Activated gamma-delta T cell treated with Interleukin-2 at 50 U/mL for 16 hours (primary cell): ENCODE measurements around the gene INO80D.
"Not testable (repeated sequence)": the region's sequence is repeated elsewhere in the genome, so short reads cannot be mapped to it uniquely, and the experiment has no call there.

ENCODE experiments used
- DNase-seq: peaks from one replicate; pipeline ENCODE4 v3.0.0-alpha.2; 2020

The INO80D gene

DNA sequence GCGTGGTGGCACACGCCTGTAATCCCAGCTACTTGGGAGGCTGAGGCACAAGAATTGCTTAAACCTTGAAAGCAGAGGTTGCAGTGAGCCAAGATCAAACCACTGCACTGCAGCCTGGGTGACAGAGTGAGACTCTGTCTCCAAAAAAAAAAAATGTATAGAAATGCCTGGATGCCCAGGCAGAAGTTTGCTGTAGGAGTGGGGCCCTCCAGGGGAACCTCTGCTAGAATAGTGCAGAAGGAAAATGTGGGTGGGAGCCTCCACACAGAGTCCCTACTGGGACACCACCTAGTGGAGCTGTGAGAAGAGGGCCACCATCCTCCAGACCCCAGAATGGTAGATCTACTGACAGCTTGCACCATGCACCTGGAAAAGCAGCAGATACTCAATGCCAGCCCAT lies 70.2 kb downstream of the INO80D start:
- not testable (repeated sequence) for DNase-seq

DNA sequence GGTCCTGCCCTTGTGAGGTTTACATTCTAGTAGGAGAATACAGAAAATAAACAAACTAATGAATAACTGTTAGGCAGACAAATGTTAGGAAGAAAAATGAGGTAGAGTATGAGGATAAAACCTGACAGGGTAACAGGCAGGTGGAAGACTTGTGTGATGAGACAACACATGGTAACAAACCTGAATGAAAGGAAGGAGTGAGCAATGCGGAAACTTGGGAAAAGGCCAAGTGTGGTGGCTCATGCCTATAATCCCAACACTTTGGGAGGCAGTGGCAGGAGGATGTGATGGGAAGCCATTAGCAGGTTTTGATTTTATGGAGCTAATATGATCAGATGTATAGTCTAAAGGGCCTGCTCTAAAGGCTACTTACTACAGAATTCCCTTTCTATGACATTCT lies 74.2 kb downstream of the INO80D start:
- DNase-seq: no peak

DNA sequence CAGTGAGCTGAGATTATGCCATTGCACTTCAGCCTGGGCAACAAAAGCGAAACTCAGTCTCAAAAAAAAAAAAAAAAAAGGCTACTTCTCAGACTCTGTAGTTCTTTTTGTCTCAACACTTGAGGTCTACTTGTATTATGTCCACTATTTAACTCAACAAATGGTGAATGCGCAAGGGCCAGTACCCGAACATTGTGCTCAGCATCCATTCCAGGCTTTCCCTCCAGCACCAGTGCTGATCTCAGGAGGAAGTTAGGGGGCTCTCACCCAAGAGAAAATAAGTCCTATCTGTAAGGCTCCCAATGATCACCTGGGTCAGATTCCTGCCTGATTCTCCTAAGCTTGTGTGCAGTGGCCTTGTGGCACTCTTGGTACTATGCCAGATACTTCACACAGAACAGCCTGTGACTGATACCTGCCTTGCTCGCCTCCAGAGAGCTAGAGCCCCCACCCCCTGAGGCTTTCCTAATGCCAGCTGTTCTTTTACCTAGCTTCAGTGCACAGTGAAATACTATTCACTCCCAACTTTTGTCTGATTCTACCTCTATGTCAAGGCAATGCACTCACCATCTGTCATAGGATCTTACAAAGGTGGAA lies 74.9 kb downstream of the INO80D start:
- no peak for DNase-seq

DNA sequence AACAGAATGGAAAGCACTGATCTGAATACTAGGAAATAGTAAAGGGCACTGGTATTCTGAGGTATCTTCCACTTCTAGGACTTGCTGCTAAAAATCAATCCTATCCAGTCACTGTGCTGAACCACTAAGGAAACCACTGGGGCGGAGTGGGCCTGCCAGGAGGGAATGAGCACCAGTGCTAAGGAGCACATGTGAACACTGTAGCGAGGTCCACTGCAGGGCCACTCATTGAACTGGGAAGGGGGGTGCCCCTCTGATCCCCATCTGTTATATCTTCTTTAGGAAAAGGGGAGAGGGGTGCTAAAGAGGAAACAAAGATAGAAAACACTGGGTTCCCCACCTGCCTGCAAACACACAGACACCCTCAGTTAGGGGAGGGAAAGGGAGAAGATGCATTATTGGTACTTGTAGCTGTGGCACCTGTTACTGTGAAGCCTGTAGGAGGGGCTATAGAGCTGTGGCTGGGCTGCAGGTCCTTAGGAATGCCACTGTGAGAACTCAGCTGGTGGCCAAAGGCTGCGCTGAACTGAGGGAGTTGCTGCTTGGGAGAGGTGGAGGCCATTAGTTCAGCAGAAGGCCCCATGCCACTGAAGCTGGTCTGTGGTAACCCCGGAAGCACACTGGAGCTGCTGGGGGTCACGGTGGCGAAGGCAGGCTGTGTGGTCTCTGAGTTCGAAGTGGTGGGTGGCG lies 81.8 kb downstream of the INO80D start:
- DNase-seq: no peak

DNA sequence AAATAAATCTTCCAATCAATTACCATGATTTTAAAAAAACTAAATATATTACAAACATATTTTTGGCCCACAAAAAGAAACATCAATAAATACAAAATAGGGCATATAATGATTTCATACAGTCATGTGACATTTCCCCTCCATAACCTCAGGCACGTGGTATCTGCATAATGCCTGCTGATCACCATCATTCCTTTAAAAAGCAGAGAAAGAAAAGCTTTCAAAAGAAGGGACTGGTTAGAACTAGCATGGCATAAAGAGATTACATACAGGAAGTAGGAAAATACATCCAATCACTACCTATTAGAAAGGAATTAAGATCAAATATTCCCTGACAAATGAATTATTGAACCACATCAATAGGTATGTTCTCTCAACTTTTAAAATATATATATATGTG lies 83.5 kb downstream of the INO80D start:
- no peak for DNase-seq

DNA sequence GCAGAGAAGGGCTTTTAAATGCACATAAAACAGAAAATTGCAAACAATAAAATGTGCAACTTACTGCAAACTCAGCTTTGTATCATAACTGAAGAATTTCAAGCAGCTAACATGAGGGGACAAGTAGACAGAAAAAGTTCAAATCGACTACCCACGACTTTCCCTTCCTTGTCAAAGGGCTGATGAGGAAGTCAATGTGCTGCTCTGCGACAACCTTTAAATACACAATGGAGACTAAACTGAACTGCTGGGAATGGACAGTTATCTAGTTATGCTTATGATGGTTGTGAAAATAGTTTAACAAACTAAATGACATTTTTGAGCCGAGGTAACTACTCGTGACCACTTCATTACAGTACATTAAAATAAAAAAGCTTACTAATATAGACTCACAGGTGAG lies 84.1 kb downstream of the INO80D start:
- DNase-seq: no peak

DNA sequence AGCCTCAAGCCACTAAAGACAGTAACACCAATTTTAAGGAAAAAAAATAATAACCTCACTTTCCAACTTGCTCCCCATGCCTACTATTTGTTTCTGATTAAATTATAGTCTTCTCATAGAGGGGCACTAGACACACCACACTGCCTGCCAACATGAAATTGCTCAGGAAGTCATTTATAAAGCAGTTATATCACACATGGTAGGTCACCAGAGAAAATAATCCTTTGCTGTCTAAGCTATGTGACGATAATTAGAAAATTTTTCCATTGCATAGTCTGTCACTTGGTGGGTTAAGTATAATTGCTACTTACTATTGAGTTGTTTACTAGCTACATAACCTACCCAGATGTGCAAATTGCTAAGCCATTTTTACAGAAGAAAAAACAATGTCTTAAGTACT lies 85.2 kb downstream of the INO80D start:
- no peak for DNase-seq

DNA sequence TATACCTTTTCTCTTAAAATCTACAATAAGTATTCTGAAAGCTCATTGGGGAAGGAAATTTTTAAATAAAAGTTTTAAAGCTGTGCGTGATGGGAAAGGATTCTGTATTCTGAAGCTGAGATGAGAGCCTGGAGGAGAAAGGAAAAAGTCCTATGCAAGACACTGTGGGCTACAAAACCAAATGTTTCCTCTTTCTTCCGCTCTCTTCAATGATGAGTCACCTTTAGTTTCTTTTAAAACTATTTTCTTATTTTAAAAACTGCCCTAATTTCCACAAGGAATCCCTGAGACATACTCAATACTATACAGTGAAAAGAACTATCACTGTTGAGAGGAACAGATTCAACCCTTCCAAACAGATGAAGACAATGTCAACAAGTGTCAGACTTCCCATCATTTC lies 87.4 kb downstream of the INO80D start:
- DNase-seq: no peak

DNA sequence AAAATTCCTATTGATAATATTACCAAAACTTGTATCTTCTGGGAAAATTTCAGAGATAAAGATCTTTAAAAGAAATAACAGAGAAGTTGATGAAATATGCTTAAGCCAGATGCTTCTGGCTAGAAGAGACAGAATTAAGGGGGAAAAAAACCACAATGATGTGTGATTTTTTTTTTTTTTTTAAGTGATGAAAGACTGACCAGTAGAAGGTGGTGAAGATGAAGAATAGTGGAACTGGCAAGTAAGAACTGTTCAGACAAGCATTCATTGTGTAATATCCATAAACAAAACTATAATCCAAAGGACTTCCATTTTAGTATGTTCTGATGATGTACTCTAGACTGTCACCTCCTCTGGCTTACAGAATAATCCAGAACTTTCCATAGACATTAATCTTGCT lies 89.8 kb downstream of the INO80D start:
- DNase-seq: no peak

DNA sequence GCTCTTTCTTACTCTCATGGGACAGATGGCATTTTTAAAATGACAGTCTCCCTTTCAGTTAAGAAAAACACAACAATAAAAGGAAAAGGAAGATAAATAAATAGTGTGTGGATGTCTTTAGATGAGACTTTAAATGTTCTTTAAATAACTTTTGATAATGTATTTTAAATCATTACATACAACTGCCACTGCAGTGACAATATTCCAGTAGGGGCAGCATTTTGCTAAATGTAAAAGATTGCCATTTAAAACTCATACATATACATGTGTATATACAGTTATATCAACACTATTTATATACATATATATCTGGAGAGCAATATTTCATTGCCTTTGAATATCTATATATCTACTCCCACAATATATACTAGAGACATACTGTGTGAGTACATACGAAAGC lies 90.7 kb downstream of the INO80D start:
- no peak for DNase-seq

DNA sequence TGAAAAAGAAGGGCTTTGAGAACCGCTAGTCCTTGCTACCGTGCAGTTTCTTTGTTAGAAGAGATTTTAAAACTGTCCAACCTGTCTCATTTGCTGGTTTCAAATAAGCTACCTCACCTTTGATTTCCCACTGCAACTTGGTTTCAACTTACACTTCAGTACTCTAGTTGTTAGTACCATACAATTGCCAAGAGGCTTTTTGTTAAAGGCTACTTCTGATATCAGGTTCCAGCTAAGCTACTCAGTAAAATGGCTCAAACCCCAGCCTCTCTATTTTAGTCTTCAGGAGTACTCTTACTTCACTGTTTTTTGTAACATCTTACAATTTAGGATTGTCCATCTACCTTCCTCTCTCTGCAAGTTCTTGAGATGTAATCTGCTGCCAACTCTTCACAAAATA lies 91.6 kb downstream of the INO80D start:
- no peak for DNase-seq

DNA sequence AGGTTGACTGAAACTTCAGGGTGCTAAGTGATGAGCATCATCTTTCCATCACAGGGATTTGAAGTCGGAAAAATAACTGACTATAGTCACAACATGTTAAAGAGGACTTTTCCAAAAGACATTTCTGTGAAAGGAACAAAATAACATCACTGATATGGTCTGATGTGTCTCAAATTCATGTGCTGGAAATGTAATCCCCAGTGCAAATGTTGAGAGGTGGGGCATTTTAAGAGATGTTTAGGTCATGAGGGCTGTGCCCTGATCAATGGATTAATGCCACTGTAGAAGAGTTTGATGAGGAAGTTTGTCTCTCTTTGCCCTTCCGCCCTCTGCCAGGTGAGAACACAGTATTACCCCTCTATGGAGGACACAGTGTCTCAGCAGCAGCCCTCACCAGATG lies 95.9 kb downstream of the INO80D start:
- no peak for DNase-seq

DNA sequence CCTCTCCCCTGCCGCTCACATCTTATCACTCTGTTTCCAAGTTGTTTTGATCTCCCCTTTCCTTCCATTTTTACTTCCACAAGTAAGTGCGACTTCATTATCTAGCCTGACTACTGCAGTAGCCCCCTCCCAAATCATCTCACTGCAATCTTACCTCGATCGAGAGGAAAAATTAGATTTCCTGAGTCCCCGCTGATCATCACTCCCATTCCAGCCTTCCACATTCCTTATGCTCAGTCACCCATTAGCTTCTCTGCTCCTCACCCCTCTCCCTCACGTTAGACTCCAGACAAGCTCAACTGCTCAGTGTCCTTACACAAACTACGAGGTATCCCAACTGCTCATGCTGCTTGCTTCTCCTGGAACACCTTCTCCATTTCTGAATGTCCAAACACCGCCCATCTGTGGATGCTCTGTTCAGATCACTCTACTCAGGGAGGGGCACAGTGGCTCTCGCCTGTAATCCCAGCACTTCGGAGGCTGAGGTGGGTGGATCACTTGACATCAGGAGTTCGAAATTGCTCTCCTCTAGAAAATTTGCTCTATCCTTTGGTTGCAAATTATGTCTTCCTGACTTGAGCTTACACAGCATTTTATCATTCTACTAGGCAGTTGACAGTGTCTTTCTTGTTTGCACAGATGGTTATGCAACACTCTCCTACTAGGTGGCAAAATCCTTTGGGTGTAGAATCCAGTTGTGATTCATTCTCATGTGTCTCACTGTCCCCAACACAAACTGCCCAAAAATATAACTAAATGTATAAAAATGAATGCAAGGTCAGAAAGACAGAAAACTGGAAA lies 96.5 kb downstream of the INO80D start:
- DNase-seq: no peak

DNA sequence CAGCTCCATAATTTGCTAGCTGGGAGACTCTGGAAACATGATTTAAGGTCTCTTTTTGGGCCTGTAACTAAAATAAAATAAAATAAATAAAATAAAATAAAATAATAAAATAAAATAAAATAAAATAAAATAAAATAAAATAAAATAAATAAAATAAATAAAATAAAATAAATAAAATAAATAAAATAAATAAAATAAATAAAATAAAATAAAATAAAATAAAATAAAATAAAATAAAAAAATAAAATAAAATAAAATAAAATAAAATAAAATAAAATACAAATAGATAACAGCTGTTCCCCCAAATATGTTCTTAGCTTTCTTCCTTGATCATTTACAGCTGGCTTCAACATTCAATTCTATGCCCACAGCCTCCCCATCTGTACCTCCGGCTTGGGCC lies 97.3 kb downstream of the INO80D start:
- DNase-seq: not testable (repeated sequence)

DNA sequence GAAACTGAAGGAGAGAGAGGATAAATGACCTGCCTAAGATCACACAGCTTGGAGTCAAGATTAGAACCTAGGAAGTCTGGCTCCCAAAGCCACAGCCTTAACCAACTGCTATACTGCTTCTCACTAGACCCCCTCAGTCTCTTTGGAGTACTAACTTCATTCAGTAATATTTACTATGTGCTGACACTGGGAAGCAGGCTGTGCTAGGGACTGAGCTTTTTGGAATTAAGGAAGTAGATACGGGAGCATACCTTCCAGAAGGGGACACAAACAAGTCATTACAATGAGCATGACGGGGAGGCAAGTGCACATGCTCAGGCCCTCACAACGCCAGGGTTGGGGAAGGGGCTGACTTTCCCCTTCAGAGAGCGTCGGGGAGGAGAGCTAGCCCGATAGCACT lies 97.7 kb downstream of the INO80D start:
- DNase-seq: no peak

DNA sequence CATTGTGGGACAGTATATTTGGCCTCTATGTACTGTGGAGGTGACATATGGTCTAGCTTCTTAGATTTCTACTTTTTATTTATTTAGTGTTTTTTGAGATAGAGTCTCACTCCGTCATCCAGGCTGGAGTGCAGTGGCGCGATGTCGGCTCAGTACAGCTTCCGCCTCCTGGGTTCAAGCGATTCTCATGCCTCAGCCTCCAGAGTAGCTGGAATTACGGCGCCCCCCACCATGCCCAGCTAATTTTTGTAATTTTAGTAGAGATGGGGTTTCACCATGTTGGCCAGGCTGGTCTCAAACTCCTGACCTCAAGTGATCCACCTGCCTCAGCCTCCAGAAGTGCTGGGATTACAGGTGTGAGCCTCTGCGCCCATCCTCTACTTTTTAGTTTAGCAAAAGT lies 99.6 kb downstream of the INO80D start:
- not testable (repeated sequence) for DNase-seq

DNA sequence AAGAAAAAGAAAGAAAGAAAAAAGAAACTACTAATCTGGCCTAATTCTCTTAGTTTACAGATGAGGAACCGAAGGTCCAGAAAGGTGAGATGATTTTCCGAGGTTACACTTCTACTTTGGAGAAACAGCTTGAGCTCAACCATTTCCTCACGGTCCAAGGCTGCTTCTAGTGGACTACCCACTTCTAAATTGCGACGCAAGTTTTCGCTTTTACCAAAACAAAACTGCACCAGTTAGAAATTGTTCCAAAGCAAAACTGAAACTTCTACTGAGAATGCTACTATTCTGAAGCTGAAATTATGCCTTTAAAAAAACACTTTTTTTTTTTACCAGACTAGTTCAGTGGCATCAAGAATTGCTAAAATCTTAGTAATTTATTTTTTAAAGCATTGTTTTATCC lies 101.6 kb downstream of the INO80D start:
- DNase-seq: no peak

DNA sequence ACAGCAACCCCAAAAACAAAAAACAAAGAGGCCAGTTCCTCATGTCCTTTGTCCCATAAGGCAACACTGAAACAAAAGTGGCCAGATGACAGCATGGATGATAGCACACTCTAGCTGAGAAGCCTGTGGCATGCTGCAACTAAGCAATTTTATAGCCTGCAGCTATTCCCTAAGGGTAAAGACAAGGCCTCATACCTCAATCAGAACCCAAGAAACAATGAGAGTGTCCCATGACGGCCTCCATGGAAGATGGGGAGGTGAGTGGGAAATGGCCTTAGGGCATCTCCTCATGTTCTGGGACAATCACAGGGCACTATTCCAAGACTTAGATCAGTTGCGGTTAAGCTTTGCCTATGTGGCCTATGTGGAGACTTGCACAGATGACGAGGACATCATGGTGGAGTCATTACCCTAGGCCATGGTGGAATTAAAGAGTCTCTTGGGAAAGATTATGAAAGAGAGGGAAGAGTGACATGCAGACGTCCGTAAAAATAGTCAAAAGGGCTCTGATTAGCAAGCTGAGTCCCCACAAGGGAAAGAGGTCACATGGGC lies 103.1 kb downstream of the INO80D start:
- DNase-seq: no peak

DNA sequence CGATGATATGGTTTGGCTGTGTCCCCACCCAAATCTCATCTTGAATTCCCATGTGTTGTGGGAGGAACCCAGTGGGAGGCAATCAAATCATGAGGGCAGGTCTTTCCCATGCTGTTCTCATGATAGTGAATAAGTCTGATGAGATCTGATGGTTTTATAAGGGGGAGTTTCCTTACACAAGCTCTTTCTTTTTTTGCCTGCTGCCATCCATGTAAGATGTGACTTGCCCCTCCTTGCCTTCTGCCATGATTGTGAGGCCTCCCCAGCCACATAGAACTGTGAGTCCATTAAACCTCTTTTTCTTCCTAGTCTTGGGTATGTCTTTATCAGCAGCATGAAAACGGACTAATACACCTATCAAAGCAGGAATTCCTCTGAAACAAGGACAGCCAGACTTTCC lies 107.2 kb downstream of the INO80D start:
- not testable (repeated sequence) for DNase-seq

DNA sequence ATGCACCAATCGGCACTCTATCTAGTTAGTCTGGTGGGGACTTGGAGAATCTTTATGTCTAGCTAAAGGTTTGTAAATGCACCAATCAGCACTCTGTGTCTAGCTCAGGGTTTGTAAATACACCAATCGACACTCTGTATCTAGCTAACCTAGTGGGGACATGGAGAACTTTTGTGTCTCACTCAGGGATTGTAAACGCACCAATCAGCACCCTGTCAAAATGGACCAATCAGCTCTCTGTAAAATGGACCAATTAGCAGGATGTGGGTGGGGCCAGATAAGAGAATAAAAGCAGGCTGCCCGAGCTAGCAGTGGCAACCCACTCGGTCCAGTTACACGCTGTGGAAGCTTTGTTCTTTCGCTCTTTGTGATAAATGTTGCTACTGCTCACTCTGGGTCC lies 108.3 kb downstream of the INO80D start:
- not testable (repeated sequence) for DNase-seq

DNA sequence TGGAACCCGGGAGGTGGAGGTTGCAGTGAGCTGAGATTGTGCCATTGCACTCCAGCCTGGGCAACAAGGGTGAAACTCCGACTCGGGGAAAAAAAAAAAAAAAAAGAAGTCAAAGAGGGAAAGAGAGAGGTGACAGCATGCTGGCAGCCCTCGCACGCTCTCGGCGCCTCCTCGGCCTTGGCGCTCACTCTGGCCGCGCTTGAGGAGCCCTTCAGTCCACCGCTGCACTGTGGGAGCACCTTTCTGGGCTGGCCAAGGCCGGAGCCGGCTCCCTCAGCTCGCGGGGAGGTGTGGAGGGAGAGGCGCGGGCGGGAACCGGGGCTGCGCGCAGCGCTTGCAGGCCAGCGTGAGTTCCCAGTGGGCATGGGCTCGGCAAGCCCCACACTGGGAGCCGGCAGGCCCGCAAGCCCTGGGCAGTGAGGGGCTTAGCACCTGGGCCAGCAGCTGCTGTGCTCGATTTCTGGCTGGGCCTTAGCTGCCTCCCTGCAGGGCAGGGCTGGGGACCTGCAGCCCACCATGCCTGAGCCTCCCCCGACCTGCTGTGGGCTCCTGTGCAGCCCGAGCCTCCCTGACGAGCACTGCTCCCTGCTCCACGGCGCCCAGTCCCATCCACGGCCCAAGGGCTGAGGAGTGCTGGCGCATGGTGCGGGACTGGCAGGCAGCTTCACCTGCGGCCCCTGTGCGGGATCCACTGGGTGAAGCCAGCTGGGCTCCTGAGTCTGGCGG lies 108.9 kb downstream of the INO80D start:
- DNase-seq: not testable (repeated sequence)

DNA sequence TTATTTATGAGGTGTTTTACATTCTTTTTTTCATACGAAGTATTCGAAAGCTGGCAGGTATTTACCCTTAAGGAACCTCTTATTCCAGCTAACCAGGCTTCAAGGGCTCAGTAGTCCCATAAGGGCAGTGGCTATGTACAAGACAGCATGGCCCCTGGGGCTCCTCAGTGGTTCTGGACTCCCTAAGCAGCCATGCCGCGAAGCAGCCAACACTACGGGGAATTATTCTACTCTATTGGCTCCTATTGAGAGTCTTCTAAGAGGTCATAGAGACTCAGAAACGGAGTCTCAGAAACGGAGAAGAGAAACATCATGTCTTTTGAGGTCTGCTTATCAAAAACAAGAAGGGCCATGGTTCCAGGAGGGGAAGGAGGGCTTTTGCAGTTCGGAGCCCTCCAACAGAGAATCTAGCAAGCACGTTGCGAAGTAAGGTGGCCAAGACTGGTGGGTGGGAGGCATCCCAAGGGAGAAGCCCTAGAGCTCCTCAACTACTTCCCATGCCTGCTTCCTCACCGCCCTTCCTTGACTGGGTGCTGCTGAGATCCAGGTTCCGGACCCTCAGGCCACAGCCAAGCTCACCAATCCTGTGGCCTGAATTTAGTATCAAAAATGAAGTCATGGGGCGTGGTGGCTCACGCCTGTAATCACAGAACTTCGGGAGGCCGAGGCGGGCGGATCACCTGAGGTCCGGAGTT lies 109.7 kb downstream of the INO80D start:
- DNase-seq: no peak
